ACC112 (cell line): Measurements from ENCODE around the gene HADH.
"Not testable (repeated sequence)": the region's sequence is repeated elsewhere in the genome, so short reads cannot be mapped to it uniquely, and the experiment has no call there.

ENCODE experiments used
- H2AFZ ChIP-seq: fragments of 200-600 bp; sonication (generic); one replicate; pipeline ENCODE4 v1.6.0; 2017; ENCODE audit warnings: antibody characterized with exemption, low read length; ENCODE audit not compliant: unreplicated experiment
- H3K27ac ChIP-seq: fragments of 200-600 bp; sonication (generic); 2 replicates; pipeline ENCODE4 v1.5.1; 2014; ENCODE audit warnings: low read depth, mild to moderate bottlenecking, antibody characterized with exemption, low read length, moderate library complexity
- H3K27me3 ChIP-seq: fragments of 200-600 bp; sonication (generic); 2 replicates; pipeline ENCODE4 v1.6.1; 2014; ENCODE audit warnings: mild to moderate bottlenecking, antibody characterized with exemption, low read length, moderate library complexity, mixed read lengths; ENCODE audit not compliant: insufficient read depth
- H3K36me3 ChIP-seq: fragments of 200-600 bp; sonication (generic); 2 replicates; pipeline ENCODE4 v1.6.1; 2016; ENCODE audit warnings: mild to moderate bottlenecking, antibody characterized with exemption, low read length, moderate library complexity, mixed read lengths; ENCODE audit not compliant: insufficient read depth
- H3K4me1 ChIP-seq: fragments of 200-600 bp; sonication (generic); one replicate; pipeline ENCODE4 v1.6.1; 2016; ENCODE audit warnings: low read length, mixed read lengths; ENCODE audit not compliant: insufficient read depth, unreplicated experiment, control insufficient read depth
- H3K4me3 ChIP-seq: fragments of 200-600 bp; sonication (generic); 2 replicates; pipeline ENCODE4 v1.5.1; 2014; ENCODE audit warnings: mild to moderate bottlenecking, low read depth, low read length
- H3K79me2 ChIP-seq: fragments of 200-600 bp; sonication (generic); one replicate; pipeline ENCODE4 v1.6.0; 2016; ENCODE audit warnings: low read length; ENCODE audit not compliant: control insufficient read depth, unreplicated experiment, insufficient read depth

Gene HADH

GRCh38 chr4:107989537-107990386 is at the start of gene HADH:
Gene HADH, plus strand, starts transcription at chr4:107989889. Its CDS starts 44 bp downstream, at chr4:107989933.
- H3K79me2 ChIP-seq: peaks cover 34% of the 10 kb centered on the region
- peak within 1 kb of the TSS; percentile 83 for H2AFZ ChIP-seq
- H3K36me3 ChIP-seq: no peaks in the 10 kb centered on the region
- H3K27ac ChIP-seq: no peak within 1 kb of the TSS
- H3K27me3 ChIP-seq: no peaks in the 10 kb centered on the region
- H3K4me3 ChIP-seq: peak within 1 kb of the TSS; percentile 82
- H3K4me1 ChIP-seq: peaks cover 7% of the 10 kb centered on the region

- Histone ChIP-seq H3K36me3 (0 out of 2 replicates have a peak, but pooled peaks cover 11% of the 10 kb centered on the region), H2AFZ (no peak overlapping the region), H3K4me3 (no peak overlapping the region), H3K4me1 (no peaks in the 10 kb centered on the region), H3K27ac (no peak overlapping the region), H3K79me2 (no peaks in the 10 kb centered on the region), H3K27me3 (no peaks in the 10 kb centered on the region)
Measured at GRCh38 chr4:107945809-107946208, 43.9 kb upstream of the HADH start.

GRCh38 chr4:107950746-107951540 is 38.7 kb upstream of the HADH start:
- Histone ChIP-seq H3K36me3 (0 out of 2 replicates have a peak, but pooled peaks cover 7% of the 10 kb centered on the region), H3K27me3 (no peaks in the 10 kb centered on the region), H3K4me3 (no peak overlapping the region), H3K27ac (peak overlapping the region; percentile 8; the same call in 1 of the 2 replicates), H2AFZ (no peak overlapping the region), H3K4me1 (peaks cover 9% of the 10 kb centered on the region), H3K79me2 (no peaks in the 10 kb centered on the region)

- no peak overlapping the region for H3K4me3 ChIP-seq
- no peaks in the 10 kb centered on the region for H3K79me2 ChIP-seq
- peaks cover 9% of the 10 kb centered on the region for H3K4me1 ChIP-seq
- H3K27ac ChIP-seq: 0 out of 2 replicates have a peak overlapping the region, but pooled peaks have one; percentile 15
- H3K36me3 ChIP-seq: 0 out of 2 replicates have a peak, but pooled peaks cover 7% of the 10 kb centered on the region
- no peaks in the 10 kb centered on the region for H3K27me3 ChIP-seq
- no peak overlapping the region for H2AFZ ChIP-seq
Measured at GRCh38 chr4:107951551-107951950, 38.1 kb upstream of the HADH start.

GRCh38 chr4:107956011-107956410 is 33.7 kb upstream of the HADH start:
- no peaks in the 10 kb centered on the region for H3K79me2 ChIP-seq
- no peaks in the 10 kb centered on the region for H3K36me3 ChIP-seq
- H3K4me1 ChIP-seq: peaks cover 9% of the 10 kb centered on the region
- no peak overlapping the region for H3K27ac ChIP-seq
- no peak overlapping the region for H3K4me3 ChIP-seq
- no peak overlapping the region for H2AFZ ChIP-seq
- H3K27me3 ChIP-seq: no peaks in the 10 kb centered on the region

GRCh38 chr4:107966903-107967302 is 22.8 kb upstream of the HADH start:
- Histone ChIP-seq H3K27me3 (no peaks in the 10 kb centered on the region), H3K79me2 (no peaks in the 10 kb centered on the region), H3K36me3 (no peaks in the 10 kb centered on the region), H2AFZ (no peak overlapping the region), H3K4me3 (no peak overlapping the region), H3K4me1 (no peaks in the 10 kb centered on the region), H3K27ac (no peak overlapping the region)

GRCh38 chr4:107967519-107967918 is 22.2 kb upstream of the HADH start:
- not testable (repeated sequence) for H3K27ac ChIP-seq, H3K79me2 ChIP-seq, H3K4me3 ChIP-seq, H3K36me3 ChIP-seq, H3K4me1 ChIP-seq, H3K27me3 ChIP-seq, H2AFZ ChIP-seq

- not testable (repeated sequence) for H3K4me3 ChIP-seq, H2AFZ ChIP-seq, H3K27me3 ChIP-seq, H3K27ac ChIP-seq, H3K79me2 ChIP-seq, H3K36me3 ChIP-seq, H3K4me1 ChIP-seq
Measured at GRCh38 chr4:107967921-107968320, 21.8 kb upstream of the HADH start.

- H3K4me1 ChIP-seq: no peaks in the 10 kb centered on the region
- no peak overlapping the region for H3K27ac ChIP-seq
- H3K4me3 ChIP-seq: no peak overlapping the region
- H2AFZ ChIP-seq: no peak overlapping the region
- H3K36me3 ChIP-seq: no peaks in the 10 kb centered on the region
- no peaks in the 10 kb centered on the region for H3K79me2 ChIP-seq
- no peaks in the 10 kb centered on the region for H3K27me3 ChIP-seq
Measured at GRCh38 chr4:107970063-107970798, 19.5 kb upstream of the HADH start.

GRCh38 chr4:107972605-107973004 is 17.1 kb upstream of the HADH start:
- no peak overlapping the region for H3K27ac ChIP-seq
- no peak overlapping the region for H3K4me3 ChIP-seq
- no peaks in the 10 kb centered on the region for H3K27me3 ChIP-seq
- H3K36me3 ChIP-seq: no peaks in the 10 kb centered on the region
- H3K4me1 ChIP-seq: no peaks in the 10 kb centered on the region
- no peaks in the 10 kb centered on the region for H3K79me2 ChIP-seq
- H2AFZ ChIP-seq: no peak overlapping the region
